HG02852 (cell line): ENCODE data around the gene TRPM7.
"Not testable (repeated sequence)": the region's sequence is repeated elsewhere in the genome, so short reads cannot be mapped to it uniquely, and the experiment has no call there.

Experiments
- ATAC-seq: cut with Tn5 transposase; IDR thresholded peaks from one replicate; pipeline ENCODE4 v1.9.1; 2021; ENCODE audit warnings: mild to moderate bottlenecking, moderate library complexity; ENCODE audit not compliant: unreplicated experiment

Gene TRPM7

GRCh38 chr15:50590288-50590687 lies 96.3 kb downstream of the TRPM7 start:
- ATAC-seq, result no peak

DNA sequence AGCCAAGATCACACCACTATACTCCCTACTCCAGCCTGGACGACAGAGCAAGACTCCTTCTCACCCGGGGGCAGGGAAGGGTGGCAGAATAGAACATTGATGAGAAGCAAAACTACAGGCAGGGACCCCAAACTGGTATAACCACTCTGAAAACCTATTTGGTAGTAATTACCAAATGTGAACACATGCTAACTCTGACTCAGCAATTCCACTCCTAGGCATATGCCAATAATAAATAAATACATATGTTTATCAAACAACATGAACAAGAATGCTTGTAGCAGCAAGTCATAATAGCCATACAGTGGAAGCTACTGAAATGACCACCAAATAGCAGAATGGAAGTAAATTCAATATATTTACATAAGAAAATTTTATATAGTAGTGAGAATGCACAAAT lies 109.1 kb downstream of the TRPM7 start:
- ATAC-seq, result no peak

DNA sequence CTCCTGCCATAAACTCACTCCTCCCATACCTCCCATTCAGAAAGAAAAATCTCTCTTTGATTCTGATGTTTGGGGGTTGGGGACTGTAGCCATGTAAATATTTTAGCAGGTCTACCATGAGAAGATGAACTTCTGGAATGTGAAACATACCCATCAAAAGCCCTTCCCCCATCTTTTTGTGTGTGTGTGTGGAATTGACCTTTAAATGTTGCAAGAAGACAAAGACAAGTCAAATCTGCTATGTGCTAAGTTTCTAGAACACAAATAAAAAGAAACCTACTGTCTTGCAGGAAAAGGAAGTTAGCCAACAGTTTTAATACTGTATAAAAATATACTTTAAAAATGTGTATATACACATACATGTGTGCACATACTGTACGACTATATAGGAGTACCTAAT lies 110.4 kb downstream of the TRPM7 start:
- no peak for ATAC-seq

DNA sequence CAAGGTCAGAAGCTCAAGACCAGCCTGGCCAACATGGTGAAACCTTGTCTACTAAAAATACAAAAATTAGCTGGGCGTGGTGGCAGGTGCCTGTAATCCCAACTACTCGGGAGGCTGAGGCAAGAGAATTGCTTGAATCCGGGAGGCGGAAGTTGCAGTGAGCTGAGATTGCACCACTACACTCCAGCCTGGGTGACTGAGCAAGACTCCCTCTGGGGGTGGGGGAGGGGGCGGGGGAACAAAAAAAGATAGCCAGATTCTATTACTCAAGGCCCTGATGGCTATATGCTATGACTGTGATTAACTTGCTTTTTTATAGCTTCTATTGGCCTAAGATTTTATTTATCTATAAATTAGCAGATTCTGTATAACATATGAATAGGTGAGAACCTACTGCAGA lies 112.8 kb downstream of the TRPM7 start:
- ATAC-seq, result not testable (repeated sequence)

- ATAC-seq, result no peak
These were observed 122.8 kb downstream of the TRPM7 start for GRCh38 chr15:50563756-50564155.

DNA sequence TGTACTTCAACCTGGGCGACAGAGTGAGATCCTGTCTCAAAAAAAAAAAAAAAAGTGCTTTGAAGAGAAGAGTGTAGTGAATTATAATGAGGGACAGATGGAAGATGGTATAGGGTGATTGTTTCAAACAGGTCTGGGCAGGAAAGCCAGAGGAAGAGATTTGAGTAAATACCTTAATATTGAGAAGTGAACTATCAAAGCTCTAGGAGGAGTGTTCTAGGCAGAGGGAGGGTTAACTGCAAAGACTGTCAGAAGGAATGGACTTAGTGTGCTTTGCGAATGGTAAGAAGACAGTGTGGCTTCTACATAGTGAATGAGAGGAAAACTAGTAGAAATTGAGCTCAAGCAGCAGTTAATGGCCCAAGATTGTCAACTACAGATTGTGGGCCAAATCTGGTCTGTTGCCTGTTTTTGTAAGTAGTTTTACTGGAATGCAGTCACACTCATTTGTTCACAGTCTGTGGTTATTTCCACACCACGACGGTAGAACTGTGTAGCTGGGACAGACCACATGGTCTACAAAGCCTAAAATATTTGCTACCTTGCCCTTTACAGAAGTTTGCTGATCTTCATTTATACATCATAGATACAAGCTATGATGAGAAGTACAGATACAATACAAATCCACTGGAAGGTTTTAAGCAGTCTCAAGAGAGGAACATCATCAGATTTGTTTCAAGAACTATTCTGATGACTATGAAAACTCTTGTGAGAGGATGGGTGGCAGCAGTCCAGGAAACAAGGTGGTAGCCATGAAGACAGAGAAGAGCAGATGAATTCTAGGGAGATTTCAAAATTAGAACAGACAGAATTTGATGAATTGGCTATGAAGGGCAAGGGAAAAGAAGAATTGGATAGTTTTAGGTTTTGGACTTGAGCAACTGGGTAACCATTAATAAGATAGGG lies 123.6 kb downstream of the TRPM7 start:
- ATAC-seq, result no peak

DNA sequence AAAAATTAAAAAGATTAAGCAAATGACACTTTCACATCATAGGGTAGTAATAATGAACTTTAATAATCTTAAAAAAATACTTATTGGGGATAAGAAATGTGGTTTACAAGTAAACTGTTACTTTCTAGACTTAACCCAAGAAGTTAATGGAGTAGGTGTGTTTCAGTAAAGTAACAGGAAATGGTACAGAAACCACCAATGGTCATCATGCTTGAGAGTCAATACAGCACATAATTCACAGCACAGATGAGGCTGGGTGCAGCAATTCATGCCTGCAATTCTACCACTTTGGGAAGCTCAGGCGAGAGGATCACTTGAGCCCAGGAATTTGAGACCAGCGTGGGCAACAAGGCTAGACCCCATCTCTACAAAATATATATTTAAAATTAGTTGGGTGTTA lies 128.6 kb downstream of the TRPM7 start:
- ATAC-seq, result no peak

DNA sequence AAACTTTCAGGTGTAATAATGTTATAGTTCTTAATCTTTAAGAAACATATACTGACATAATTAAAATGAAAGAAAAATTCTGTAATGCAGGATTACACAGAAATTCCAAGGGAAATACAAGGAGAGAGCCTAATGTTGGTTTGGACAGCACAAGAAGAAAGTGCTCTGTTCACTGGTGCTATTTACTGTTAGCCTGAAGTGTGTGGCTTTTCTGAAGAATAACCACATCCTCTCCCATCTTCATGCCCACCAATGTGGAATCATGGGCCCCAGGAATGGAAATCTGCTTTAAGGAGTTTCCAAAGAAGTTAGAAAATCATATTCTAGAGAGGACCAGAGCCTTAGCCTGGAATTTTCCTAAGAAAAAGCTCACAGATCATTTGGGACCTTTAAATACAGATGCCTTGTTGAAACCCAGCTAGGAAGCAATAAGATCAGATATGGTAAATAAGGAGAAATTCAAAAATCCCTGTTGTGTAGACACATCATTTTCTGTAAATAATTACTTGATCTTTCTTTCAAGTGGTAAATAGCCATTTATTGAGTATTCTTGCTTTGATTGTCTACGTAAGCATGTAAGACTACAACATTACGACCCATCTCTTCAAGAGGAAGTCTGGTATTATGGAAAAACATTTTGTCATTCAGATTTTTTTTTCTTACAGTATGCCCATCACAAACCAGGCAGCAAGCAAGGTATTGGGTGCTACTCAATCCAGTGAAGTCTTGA lies 129.8 kb downstream of the TRPM7 start:
- ATAC-seq, result no peak

- ATAC-seq, result no peak
These were observed 134.4 kb downstream of the TRPM7 start for GRCh38 chr15:50552238-50552637.

- no peak for ATAC-seq
These were observed 137.3 kb downstream of the TRPM7 start for GRCh38 chr15:50549326-50549725.

DNA sequence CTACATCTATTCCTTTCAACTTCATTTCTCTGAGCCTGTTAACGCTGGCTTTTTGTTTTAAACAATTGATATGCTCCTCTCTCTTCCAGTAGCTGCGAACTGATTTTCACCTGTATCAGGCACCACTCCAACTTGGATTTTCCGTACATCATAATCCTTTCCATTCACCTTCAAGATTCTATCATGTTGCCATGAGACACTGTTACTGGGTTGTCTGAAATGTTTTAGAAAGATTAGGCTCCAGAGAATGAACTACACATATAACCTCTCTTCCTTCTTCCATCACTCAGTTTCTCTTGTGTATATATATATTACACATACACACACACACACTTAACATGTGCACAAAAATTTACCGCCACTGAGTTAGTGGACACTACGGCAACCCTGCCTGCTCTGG lies 140.0 kb downstream of the TRPM7 start, which contains the start of gene USP50:
Gene USP50, minus strand, starts transcription at position 101 of the 400 bp plus-strand sequence. CDS start 141 bp downstream, outside the sequence.
- no peak for ATAC-seq

- ATAC-seq, result no peak
These were observed 142.2 kb downstream of the TRPM7 start for GRCh38 chr15:50544368-50544767.

GRCh38 chr15:50543556-50543955 lies 143.0 kb downstream of the TRPM7 start:
- ATAC-seq, result no peak

GRCh38 chr15:50542887-50543210 lies 143.7 kb downstream of the TRPM7 start:
- no peak for ATAC-seq

GRCh38 chr15:50531766-50532165 lies 154.8 kb downstream of the TRPM7 start:
- no peak for ATAC-seq

- no peak for ATAC-seq
These were observed 155.4 kb downstream of the TRPM7 start for GRCh38 chr15:50531163-50531562.

DNA sequence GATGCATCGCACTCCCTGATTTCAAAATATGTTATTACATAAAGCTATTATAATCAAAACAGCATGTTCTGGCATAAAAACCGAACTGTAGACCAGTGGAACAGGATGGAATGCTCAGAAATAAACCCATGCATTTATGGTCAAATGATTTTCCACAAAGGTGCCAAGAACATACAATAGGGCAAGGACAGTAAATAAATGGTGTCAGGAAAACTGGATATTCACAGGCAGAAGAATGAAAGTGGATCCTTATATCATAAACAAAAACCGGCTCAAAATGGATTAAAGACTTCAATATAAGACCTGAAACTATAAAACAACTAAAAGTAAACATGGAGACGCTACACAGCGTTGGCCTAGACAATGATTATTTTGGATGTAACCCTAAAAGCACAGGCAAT lies 162.7 kb downstream of the TRPM7 start:
- no peak for ATAC-seq

- no peak for ATAC-seq
These were observed 166.7 kb downstream of the TRPM7 start for GRCh38 chr15:50519740-50520425.

- no peak for ATAC-seq
These were observed 173.6 kb downstream of the TRPM7 start for GRCh38 chr15:50513001-50513400.
